Measurements from ENCODE around the gene LRRK1.

DNA sequence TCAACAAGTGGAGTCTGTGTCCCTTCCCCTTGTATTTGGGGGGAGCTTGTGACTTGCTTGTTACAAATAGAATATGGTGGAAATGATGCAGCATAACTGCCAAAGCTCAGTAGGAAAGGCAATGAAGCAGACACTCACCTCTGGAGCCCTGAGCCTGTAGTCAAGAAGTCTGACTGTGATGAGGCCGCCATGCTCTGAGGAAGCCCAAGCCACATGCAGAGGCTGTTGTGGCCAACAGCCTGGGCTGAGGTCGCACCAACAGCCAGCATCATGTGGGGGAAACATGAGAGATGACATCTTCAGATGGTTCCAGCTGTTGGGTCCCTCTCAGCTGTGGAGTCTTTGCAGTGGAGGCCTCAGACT is 171.3 kb downstream of the LRRK1 start:
- TF ChIP-seq, protein P1, sequence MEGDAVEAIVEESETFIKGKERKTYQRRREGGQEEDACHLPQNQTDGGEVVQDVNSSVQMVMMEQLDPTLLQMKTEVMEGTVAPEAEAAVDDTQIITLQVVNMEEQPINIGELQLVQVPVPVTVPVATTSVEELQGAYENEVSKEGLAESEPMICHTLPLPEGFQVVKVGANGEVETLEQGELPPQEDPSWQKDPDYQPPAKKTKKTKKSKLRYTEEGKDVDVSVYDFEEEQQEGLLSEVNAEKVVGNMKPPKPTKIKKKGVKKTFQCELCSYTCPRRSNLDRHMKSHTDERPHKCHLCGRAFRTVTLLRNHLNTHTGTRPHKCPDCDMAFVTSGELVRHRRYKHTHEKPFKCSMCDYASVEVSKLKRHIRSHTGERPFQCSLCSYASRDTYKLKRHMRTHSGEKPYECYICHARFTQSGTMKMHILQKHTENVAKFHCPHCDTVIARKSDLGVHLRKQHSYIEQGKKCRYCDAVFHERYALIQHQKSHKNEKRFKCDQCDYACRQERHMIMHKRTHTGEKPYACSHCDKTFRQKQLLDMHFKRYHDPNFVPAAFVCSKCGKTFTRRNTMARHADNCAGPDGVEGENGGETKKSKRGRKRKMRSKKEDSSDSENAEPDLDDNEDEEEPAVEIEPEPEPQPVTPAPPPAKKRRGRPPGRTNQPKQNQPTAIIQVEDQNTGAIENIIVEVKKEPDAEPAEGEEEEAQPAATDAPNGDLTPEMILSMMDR (IDR thresholded peaks at IDR 0.05): no peak
- TF ChIP-seq POLR2A (IDR thresholded peaks at IDR 0.05): no peak

Data from esophagus squamous epithelium (tissue), 4 donors.